Measurements from ENCODE around the gene CDCA4. TPM values are rescaled to one million over a fixed set of nuclear protein-coding genes. Genes with fewer than 3 reads are reported as not detected.
"Not testable (repeated sequence)": the region's sequence is repeated elsewhere in the genome, so short reads cannot be mapped to it uniquely, and the experiment has no call there.

Gene CDCA4
- total RNA-seq, 1 experiment from 2014 or later = 57.7 TPM

- WGBS (ENCODE audit: extremely low coverage, insufficient read length, low lambda C conversion rate) = no CpG with 5 or more reads among the region's 14 CpGs
- Histone ChIP-seq H2BK120ac (ENCODE audit: low read depth, low read length, poor library complexity, severe bottlenecking) (no peak overlapping the region), H3K79me2 (ENCODE audit: insufficient read depth, low read length) (no peaks in the 10 kb centered on the region), H4K8ac (replicated peaks; ENCODE audit: insufficient read length, low read depth, low read length) (no peak overlapping the region), H3K56ac (ENCODE audit: insufficient read length, low read depth, low read length) (no peak overlapping the region), H3K23ac (ENCODE audit: insufficient read length, low read depth, low read length) (no peak overlapping the region), H3K9me3 (ENCODE audit: control insufficient read depth, low read depth, low read length) (no peaks in the 10 kb centered on the region), H3K14ac (ENCODE audit: insufficient read depth, low read length) (no peak overlapping the region), H4K5ac (ENCODE audit: insufficient read length, low read depth, low read length) (no peak overlapping the region), H3K27me3 (ENCODE audit: insufficient read depth, low read length) (no peaks in the 10 kb centered on the region), H2AK5ac (ENCODE audit: insufficient read length, low read length) (no peak overlapping the region), H4K20me1 (ENCODE audit: control insufficient read depth, insufficient read depth, insufficient read length) (no peaks in the 10 kb centered on the region), H3K23me2 (ENCODE audit: insufficient read length, low read depth, low read length, poor library complexity, severe bottlenecking) (no peaks in the 10 kb centered on the region), H2AFZ (ENCODE audit: low read length) (no peak overlapping the region), H3K18ac (ENCODE audit: insufficient read length, low read depth, low read length) (no peak overlapping the region), H2BK5ac (ENCODE audit: insufficient read length, low read length) (no peak overlapping the region), H3K9ac (ENCODE audit: extremely low read depth, insufficient read length, low read length) (no peak overlapping the region), H2BK12ac (ENCODE audit: insufficient read length, low read depth, low read length) (no peak overlapping the region), H2BK20ac (ENCODE audit: low read depth, low read length, poor library complexity, severe bottlenecking) (no peak overlapping the region), H3K4me1 (ENCODE audit: insufficient read depth, low read length) (no peaks in the 10 kb centered on the region), H3T11ph (ENCODE audit: low read length) (no peak overlapping the region), H4K91ac (ENCODE audit: insufficient read length, low read depth, low read length) (no peak overlapping the region), H3K4me2 (ENCODE audit: insufficient read depth, insufficient read length, low read length) (no peak overlapping the region), H3K27ac (ENCODE audit: insufficient read length, low read depth, low read length) (no peak overlapping the region), H3K79me1 (ENCODE audit: insufficient read depth, low read depth, low read length, poor library complexity, severe bottlenecking) (no peaks in the 10 kb centered on the region), H2BK15ac (ENCODE audit: low read depth, low read length) (no peak overlapping the region), H3K4ac (ENCODE audit: low read depth, low read length) (no peak overlapping the region)
- Mint-ChIP-seq H3K4me1 (peaks cover 4 to 13% of the 10 kb centered on the region in 2 experiments), H3K9me3 (no peaks in the 10 kb centered on the region), H3K36me3 (ENCODE audit: insufficient read depth in 1 of 3, low read depth in 3 of 3) (no peaks in the 10 kb centered on the region), H3K4me3 (no peak overlapping the region; a peak in 1 of 5 replicates), H3K27ac (no peak overlapping the region), H3K27me3 (ENCODE audit: low read depth) (peaks cover 33% of the 10 kb centered on the region)
- TF ChIP-seq, protein P1, sequence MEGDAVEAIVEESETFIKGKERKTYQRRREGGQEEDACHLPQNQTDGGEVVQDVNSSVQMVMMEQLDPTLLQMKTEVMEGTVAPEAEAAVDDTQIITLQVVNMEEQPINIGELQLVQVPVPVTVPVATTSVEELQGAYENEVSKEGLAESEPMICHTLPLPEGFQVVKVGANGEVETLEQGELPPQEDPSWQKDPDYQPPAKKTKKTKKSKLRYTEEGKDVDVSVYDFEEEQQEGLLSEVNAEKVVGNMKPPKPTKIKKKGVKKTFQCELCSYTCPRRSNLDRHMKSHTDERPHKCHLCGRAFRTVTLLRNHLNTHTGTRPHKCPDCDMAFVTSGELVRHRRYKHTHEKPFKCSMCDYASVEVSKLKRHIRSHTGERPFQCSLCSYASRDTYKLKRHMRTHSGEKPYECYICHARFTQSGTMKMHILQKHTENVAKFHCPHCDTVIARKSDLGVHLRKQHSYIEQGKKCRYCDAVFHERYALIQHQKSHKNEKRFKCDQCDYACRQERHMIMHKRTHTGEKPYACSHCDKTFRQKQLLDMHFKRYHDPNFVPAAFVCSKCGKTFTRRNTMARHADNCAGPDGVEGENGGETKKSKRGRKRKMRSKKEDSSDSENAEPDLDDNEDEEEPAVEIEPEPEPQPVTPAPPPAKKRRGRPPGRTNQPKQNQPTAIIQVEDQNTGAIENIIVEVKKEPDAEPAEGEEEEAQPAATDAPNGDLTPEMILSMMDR (conservative IDR thresholded peaks at IDR 0.05) = no peak
- no peak for DNase-seq
These were observed 18.7 kb upstream of the CDCA4 start for GRCh38 chr14:105039458-105040205.

GRCh38 chr14:105035616-105036015 lies 14.7 kb upstream of the CDCA4 start:
- H3K9ac ChIP-seq (ENCODE audit: extremely low read depth, insufficient read length, low read length); H4K91ac ChIP-seq (ENCODE audit: insufficient read length, low read depth, low read length); H2BK15ac ChIP-seq (ENCODE audit: low read depth, low read length); H3K36me3 Mint-ChIP-seq (ENCODE audit: insufficient read depth in 1 of 3, low read depth in 3 of 3); H2BK120ac ChIP-seq (ENCODE audit: low read depth, low read length, poor library complexity, severe bottlenecking); H3T11ph ChIP-seq (ENCODE audit: low read length); H4K5ac ChIP-seq (ENCODE audit: insufficient read length, low read depth, low read length); H2BK12ac ChIP-seq (ENCODE audit: insufficient read length, low read depth, low read length); H3K4ac ChIP-seq (ENCODE audit: low read depth, low read length); H2BK5ac ChIP-seq (ENCODE audit: insufficient read length, low read length); H3K4me3 Mint-ChIP-seq; H4K8ac ChIP-seq (replicated peaks; ENCODE audit: insufficient read length, low read depth, low read length); H3K79me2 ChIP-seq (ENCODE audit: insufficient read depth, low read length); DNase-seq; H3K18ac ChIP-seq (ENCODE audit: insufficient read length, low read depth, low read length); H3K9me3 ChIP-seq (ENCODE audit: control insufficient read depth, low read depth, low read length); H3K27ac Mint-ChIP-seq; H3K27ac ChIP-seq (ENCODE audit: insufficient read length, low read depth, low read length); H3K79me1 ChIP-seq (ENCODE audit: insufficient read depth, low read depth, low read length, poor library complexity, severe bottlenecking); H3K4me1 ChIP-seq (ENCODE audit: insufficient read depth, low read length); H3K23ac ChIP-seq (ENCODE audit: insufficient read length, low read depth, low read length); H2BK20ac ChIP-seq (ENCODE audit: low read depth, low read length, poor library complexity, severe bottlenecking); H3K9me3 Mint-ChIP-seq; H3K14ac ChIP-seq (ENCODE audit: insufficient read depth, low read length); H3K56ac ChIP-seq (ENCODE audit: insufficient read length, low read depth, low read length); H3K4me2 ChIP-seq (ENCODE audit: insufficient read depth, insufficient read length, low read length); H2AK5ac ChIP-seq (ENCODE audit: insufficient read length, low read length); H3K27me3 ChIP-seq (ENCODE audit: insufficient read depth, low read length); H3K23me2 ChIP-seq (ENCODE audit: insufficient read length, low read depth, low read length, poor library complexity, severe bottlenecking); H4K20me1 ChIP-seq (ENCODE audit: control insufficient read depth, insufficient read depth, insufficient read length); H2AFZ ChIP-seq (ENCODE audit: low read length): not testable (repeated sequence)
- Mint-ChIP-seq H3K4me1 (peaks cover 21% of the 10 kb centered on the region in 2 experiments), H3K27me3 (ENCODE audit: low read depth) (peaks cover 45% of the 10 kb centered on the region)
- WGBS (ENCODE audit: extremely low coverage, insufficient read length, low lambda C conversion rate) = no CpG with 5 or more reads among the region's 2 CpGs
